Peyer's patch (tissue), 4 donors: ENCODE measurements around the gene PTGS1.

Experiments used
- CTCF ChIP-seq, 6 experiments: fragments of 450-650 bp in 4 of 6; fragments of 200-600 bp in 2 of 6; sonication (generic) in 1 of 6; IDR thresholded peaks; one replicate each; pipeline ENCODE4 v1.5.1; 2017 to 2019; ENCODE audit warnings: antibody characterized with exemption in 6 of 6, mild to moderate bottlenecking in 3 of 6, moderate library complexity in 1 of 6
- POLR2A ChIP-seq, 2 donors: fragments of 450-650 bp; IDR thresholded peaks; one replicate each; pipeline ENCODE4 v1.5.1; 2017; ENCODE audit warnings: antibody characterized with exemption in 2 of 2, mild to moderate bottlenecking in 2 of 2, moderate library complexity in 2 of 2

GRCh38 chr9:122379340-122379739 lies 8.5 kb downstream of the PTGS1 start:
- TF ChIP-seq CTCF (IDR thresholded peaks at IDR 0.05) (peak in 2 of 6 experiments; percentile 7 to 10), POLR2A (IDR thresholded peaks at IDR 0.05) (no peak)
